K562 (cell line): ENCODE measurements around the gene ELMOD2. TPM values are rescaled to one million over a fixed set of nuclear protein-coding genes. Genes with fewer than 3 reads are reported as not detected.
A peak's percentile ranks its signal among the peaks of the same experiment; 100 is the strongest.

ENCODE experiments used
- ARHGAP35 ChIP-seq: fragments of 450-650 bp; IDR thresholded peaks from 2 replicates; pipeline ENCODE4 v1.6.1; 2018; ENCODE audit not compliant: partially characterized antibody
- ARID1B ChIP-seq: fragments of 450-650 bp; IDR thresholded peaks from 2 replicates; pipeline ENCODE4 v1.6.1; 2016; ENCODE audit warnings: antibody characterized with exemption, mild to moderate bottlenecking, inconsistent platforms
- ARNT ChIP-seq, 2 experiments: fragments of 450-650 bp; IDR thresholded peaks; 2 replicates each; pipeline ENCODE4 v1.6.1; 2016; ENCODE audit warnings: mild to moderate bottlenecking in 1 of 2
- BRCA1 ChIP-seq, 2 experiments: fragments of 450-650 bp in 1 of 2; sonication (generic) in 1 of 2; formaldehyde crosslinking in 1 of 2; IDR thresholded peaks; 2 replicates each; pipeline versions ENCODE4 v1.5.0 to v1.6.1; 2017 to 2020; ENCODE audit warnings: mild to moderate bottlenecking in 1 of 2, missing genetic modification reagents in 1 of 2
- BRD4 ChIP-seq: fragments of 200-600 bp; sonication (generic); IDR thresholded peaks from 2 replicates; pipeline ENCODE4 v1.6.1; 2017; ENCODE audit warnings: inconsistent platforms
- CAMTA2 ChIP-seq: fragments of 250-450 bp; sonication (Bioruptor Pico); conservative IDR thresholded peaks from 2 replicates; pipeline ENCODE4 v1.5.1; 2022
- HCFC1 ChIP-seq: IDR thresholded peaks from 2 replicates; pipeline ENCODE4 v1.6.1; 2012; ENCODE audit warnings: low read depth, low read length, improper control_type of control experiment
- HEY1 ChIP-seq: fragments of 250-450 bp; sonication (Bioruptor Pico); IDR thresholded peaks from 2 replicates; pipeline ENCODE4 v1.5.0; 2020; ENCODE audit warnings: mild to moderate bottlenecking, moderate library complexity, borderline replicate concordance
- NFATC3 ChIP-seq: fragments of 450-650 bp; IDR thresholded peaks from 2 replicates; pipeline ENCODE4 v1.6.1; 2017; ENCODE audit warnings: mild to moderate bottlenecking
- PCBP2 ChIP-seq: fragments of 200-400 bp; formaldehyde crosslinking; IDR thresholded peaks from 2 replicates; pipeline ENCODE4 v1.6.1; 2018; ENCODE audit warnings: low read length, low read depth, mild to moderate bottlenecking, moderate library complexity; ENCODE audit not compliant: poor library complexity, severe bottlenecking
- PHF21A ChIP-seq: fragments of 450-650 bp; IDR thresholded peaks from 2 replicates; pipeline ENCODE4 v1.6.1; 2017; ENCODE audit warnings: low read depth, borderline replicate concordance
- SMAD4 ChIP-seq: fragments of 250-450 bp; sonication (Bioruptor Pico); conservative IDR thresholded peaks from 2 replicates; pipeline ENCODE4 v1.8.0; 2021; ENCODE audit warnings: inconsistent platforms, mild to moderate bottlenecking, moderate library complexity
- STAT6 ChIP-seq: sonication (generic); formaldehyde crosslinking; IDR thresholded peaks from 2 replicates; pipeline ENCODE4 v1.8.1; 2023; ENCODE audit warnings: mild to moderate bottlenecking, missing genetic modification reagents
- SUPT5H ChIP-seq: fragments of 450-650 bp; IDR thresholded peaks from 2 replicates; pipeline ENCODE4 v1.6.1; 2016
- TAF1 ChIP-seq: IDR thresholded peaks from 2 replicates; pipeline ENCODE4 v1.6.1; 2011; ENCODE audit warnings: mild to moderate bottlenecking, low read length, moderate library complexity; ENCODE audit not compliant: insufficient read depth, control insufficient read depth, severe bottlenecking; ENCODE audit errors: extremely low read depth
- TRIM24 ChIP-seq, 2 experiments: fragments of 450-650 bp; IDR thresholded peaks; 2 replicates each; pipeline ENCODE4 v1.6.1; 2016
- ZFP91 ChIP-seq: sonication (generic); formaldehyde crosslinking; IDR thresholded peaks from 2 replicates; pipeline ENCODE4 v1.8.0; 2022; ENCODE audit warnings: mild to moderate bottlenecking, missing genetic modification reagents
- ZNF224 ChIP-seq: sonication (generic); formaldehyde crosslinking; IDR thresholded peaks from 2 replicates; pipeline ENCODE4 v1.8.0; 2022; ENCODE audit warnings: mild to moderate bottlenecking, missing genetic modification reagents
- ZNF23 ChIP-seq: fragments of 250-450 bp; sonication (Bioruptor Pico); IDR thresholded peaks from 2 replicates; pipeline ENCODE4 v1.4.0; 2020; ENCODE audit warnings: mild to moderate bottlenecking
- ZNF253 ChIP-seq: fragments of 250-450 bp; sonication (Bioruptor Pico); conservative IDR thresholded peaks from 2 replicates; pipeline ENCODE4 v1.6.1; 2021; ENCODE audit warnings: mild to moderate bottlenecking
- ZNF583 ChIP-seq: fragments of 250-450 bp; sonication (Bioruptor Pico); IDR thresholded peaks from 2 replicates; pipeline ENCODE4 v1.4.0; 2020
- ZNF592 ChIP-seq: fragments of 450-650 bp; IDR thresholded peaks from 2 replicates; pipeline ENCODE4 v1.6.1; 2017; ENCODE audit warnings: antibody characterized with exemption, mild to moderate bottlenecking
- ZNF778 ChIP-seq: fragments of 450-650 bp; formaldehyde crosslinking; IDR thresholded peaks from 2 replicates; pipeline ENCODE4 v1.4.0; 2020; ENCODE audit warnings: mild to moderate bottlenecking, moderate library complexity
- polyA plus RNA-seq, 8 experiments: library from polyadenylated mRNA; depleted of rRNA in 4 of 8; stranded (reverse) in 5 of 8; unstranded in 3 of 8; fragments of >200 nt; fragmentation: Nextera tagmentation in 2 of 8; fragmentation: Illumina TruSeq in 1 of 8; extraction: Ambion mirVana in 2 of 8; extraction: Trizol in 1 of 8; gene quantifications; 2 replicates each; pipeline versions ENCODE4 v1.2.1 to v1.2.3, GENCODE V29; 2011 to 2014; ENCODE audit warnings: inconsistent platforms in 1 of 8, missing spikeins in 1 of 8
- total RNA-seq, 7 experiments: library from RNA; depleted of rRNA in 6 of 7; stranded (reverse); fragments of >200 nt in 6 of 7; fragmentation: Illumina TruSeq in 2 of 7; extraction: Trizol in 2 of 7; gene quantifications; 2 replicates each; pipeline versions ENCODE4 v1.2.1 to v1.2.3, GENCODE V29; 2011 to 2021; ENCODE audit warnings: low replicate concordance in 1 of 7

The ELMOD2 gene
- total and polyA plus RNA-seq, 9 of the 15 experiments (the other 6 are each of a cell fraction or from before 2014, with no cell fraction given) = 11.0 to 23.3 (median 14.3) TPM

GRCh38 chr4:140529434-140529833, 5.5 kb downstream of the ELMOD2 start (continued):
- TF ChIP-seq ZNF592 (peak; percentile 46; the same call in 1 of the 2 replicates), ARNT (IDR thresholded peaks at IDR 0.05) (peak in 1 of 2 experiments; percentile 93; a peak in 2 of 4 replicates), STAT6 (no peak), NFATC3 (peak; percentile 78; the same call in 1 of the 2 replicates), SMAD4 (no peak), SUPT5H (no peak), PCBP2 (no peak), PHF21A (no peak), ZNF778 (CRISPR knock-in tag) (no peak), CAMTA2 (CRISPR knock-in tag) (no peak), ZNF583 (no peak), ZNF224 (CRISPR knock-in tag) (no peak), HEY1 (CRISPR knock-in tag) (no peak), BRD4 (no peak), TAF1 (no peak), HCFC1 (no peak), ARID1B (peak; percentile 96), ARHGAP35 (no peak), ZNF253 (no peak), ZFP91 (CRISPR knock-in tag) (no peak), TRIM24 (IDR thresholded peaks at IDR 0.05) (peak; percentile 87 to 88), BRCA1 (IDR thresholded peaks at IDR 0.05) (no peak), BRCA1 (CRISPR knock-in tag; IDR thresholded peaks at IDR 0.05) (no peak), ZNF23 (CRISPR knock-in tag) (no peak)
